Uterus (tissue), 4 donors: ENCODE data around the gene TF. TPM values are rescaled to one million over a fixed set of nuclear protein-coding genes. Genes with fewer than 3 reads are reported as not detected.

ENCODE experiments used
- DNase-seq, 2 donors: peaks; one replicate each; pipeline ENCODE4 v3.0.0-alpha.2; 2019 to 2020
- H3K27ac ChIP-seq, 2 donors: fragments of 200-600 bp; sonication (generic); 1 replicate in 1 of 2; 2 replicates in 1 of 2; pipeline ENCODE4 v1.5.1; 2016 to 2018
- H3K27me3 ChIP-seq, 2 donors: fragments of 200-600 bp; sonication (generic); one replicate each; pipeline ENCODE4 v1.5.1; 2018 to 2019; ENCODE audit warnings: control low read depth in 1 of 2
- H3K36me3 ChIP-seq, 2 donors: fragments of 200-600 bp; sonication (generic); one replicate each; pipeline ENCODE4 v1.5.1; 2019; ENCODE audit warnings: control low read depth in 1 of 2
- H3K4me1 ChIP-seq, 2 donors: fragments of 200-600 bp; sonication (generic); one replicate each; pipeline ENCODE4 v1.5.1; 2018 to 2019; ENCODE audit warnings: control low read depth in 1 of 2
- H3K4me3 ChIP-seq, 2 donors: fragments of 200-600 bp; sonication (generic); 1 replicate in 1 of 2; 2 replicates in 1 of 2; pipeline ENCODE4 v1.5.1; 2018 to 2019; ENCODE audit warnings: mild to moderate bottlenecking in 1 of 2
- H3K9me3 ChIP-seq, 2 donors: fragments of 200-600 bp; sonication (generic); one replicate each; pipeline ENCODE4 v1.5.1; 2019; ENCODE audit warnings: control low read depth in 1 of 2
- CTCF ChIP-seq, 4 experiments: fragments of 200-600 bp in 2 of 4; fragments of 450-650 bp in 2 of 4; sonication (generic) in 2 of 4; IDR thresholded peaks; one replicate each; pipeline ENCODE4 v1.5.1; 2016 to 2019; ENCODE audit warnings: antibody characterized with exemption in 4 of 4, mild to moderate bottlenecking in 2 of 4, moderate library complexity in 1 of 4
- POLR2A ChIP-seq, 2 donors: fragments of 450-650 bp; IDR thresholded peaks; one replicate each; pipeline ENCODE4 v1.6.1; 2016; ENCODE audit warnings: antibody characterized with exemption in 2 of 2, mild to moderate bottlenecking in 1 of 2, moderate library complexity in 1 of 2
- intact Hi-C: fragments of 100-400 bp; cut with DNase I; formaldehyde crosslinking; loops from one replicate; pipeline ENCODE4 v1.15.1; 2023; ENCODE audit warnings: low total_unique reads
- total RNA-seq, 4 donors: library from RNA; depleted of rRNA in 3 of 4; stranded (reverse); fragments of >200 nt in 3 of 4; gene quantifications; one replicate each; pipeline versions ENCODE4 v1.1.0 to v1.2.4, GENCODE V29; 2014 to 2023
- donor health status: DM: yes; HTN: yes; CAD: no.

The TF gene
- total RNA-seq, 4 donors from 2014 or later: 1.7 to 6.1 TPM; not detected in 2

- H3K27me3 ChIP-seq: no peaks in the 10 kb centered on the region
- H3K9me3 ChIP-seq: no peaks in the 10 kb centered on the region
- H3K4me3 ChIP-seq: no peak overlapping the region
- no peaks in the 10 kb centered on the region for H3K4me1 ChIP-seq
- no peak for DNase-seq
- H3K36me3 ChIP-seq: no peaks in the 10 kb centered on the region
- TF ChIP-seq CTCF (IDR thresholded peaks at IDR 0.05) (no peak), POLR2A (IDR thresholded peaks at IDR 0.05) (no peak)
- H3K27ac ChIP-seq: no peak overlapping the region
- intact Hi-C loops: no loop called here
Observed at GRCh38 chr3:133750259-133750656, 4.1 kb downstream of the TF start.

GRCh38 chr3:133753107-133753778, 7.0 kb downstream of the TF start:
- intact Hi-C loops: no loop called here
- no peak for TF ChIP-seq POLR2A (IDR thresholded peaks at IDR 0.05)
- no peak for TF ChIP-seq CTCF (IDR thresholded peaks at IDR 0.05)
- H3K27me3 ChIP-seq: no peaks in the 10 kb centered on the region
- DNase-seq: no peak
- no peaks in the 10 kb centered on the region for H3K9me3 ChIP-seq
- H3K36me3 ChIP-seq: no peaks in the 10 kb centered on the region
- H3K27ac ChIP-seq: no peak overlapping the region
- H3K4me1 ChIP-seq: no peaks in the 10 kb centered on the region
- H3K4me3 ChIP-seq: no peak overlapping the region

- Histone ChIP-seq H3K4me1 (no peaks in the 10 kb centered on the region), H3K27me3 (no peaks in the 10 kb centered on the region), H3K27ac (no peak overlapping the region), H3K36me3 (no peaks in the 10 kb centered on the region), H3K9me3 (no peaks in the 10 kb centered on the region), H3K4me3 (no peak overlapping the region)
- TF ChIP-seq POLR2A (IDR thresholded peaks at IDR 0.05) (no peak), CTCF (IDR thresholded peaks at IDR 0.05) (no peak)
- no peak for DNase-seq
- intact Hi-C loops: no loop called here
Observed at GRCh38 chr3:133753779-133754164, 7.6 kb downstream of the TF start.

GRCh38 chr3:133754455-133754854, 8.3 kb downstream of the TF start:
- Histone ChIP-seq H3K36me3 (no peaks in the 10 kb centered on the region), H3K27me3 (no peaks in the 10 kb centered on the region), H3K4me3 (no peak overlapping the region), H3K9me3 (no peaks in the 10 kb centered on the region), H3K4me1 (no peaks in the 10 kb centered on the region), H3K27ac (no peak overlapping the region)
- DNase-seq: no peak
- TF ChIP-seq POLR2A (IDR thresholded peaks at IDR 0.05): no peak
- TF ChIP-seq CTCF (IDR thresholded peaks at IDR 0.05): no peak
- intact Hi-C loops: no loop called here

GRCh38 chr3:133754973-133755828, 9.0 kb downstream of the TF start:
- Histone ChIP-seq H3K36me3 (no peaks in the 10 kb centered on the region), H3K9me3 (no peaks in the 10 kb centered on the region), H3K4me3 (no peak overlapping the region), H3K27ac (no peak overlapping the region), H3K27me3 (no peaks in the 10 kb centered on the region), H3K4me1 (no peaks in the 10 kb centered on the region)
- intact Hi-C loops: no loop called here
- TF ChIP-seq CTCF (IDR thresholded peaks at IDR 0.05) (no peak), POLR2A (IDR thresholded peaks at IDR 0.05) (no peak)
- DNase-seq: no peak
